ENCODE measurements around the gene TJP1.

DNA sequence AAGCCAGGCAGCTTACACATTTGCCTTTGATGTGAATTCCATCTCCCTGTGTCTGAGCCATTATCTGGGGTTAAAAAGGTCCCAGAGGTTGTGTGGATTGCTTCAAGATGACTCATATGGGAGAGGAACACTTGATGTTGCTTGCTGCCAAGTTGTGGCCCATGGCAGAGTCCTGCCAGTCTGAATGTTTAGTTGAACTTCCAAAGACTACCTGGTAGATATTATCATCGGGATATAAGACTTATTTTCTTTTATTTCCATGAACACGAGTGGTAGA is 85.6 kb downstream of the TJP1 start:
- TF ChIP-seq, protein P1, sequence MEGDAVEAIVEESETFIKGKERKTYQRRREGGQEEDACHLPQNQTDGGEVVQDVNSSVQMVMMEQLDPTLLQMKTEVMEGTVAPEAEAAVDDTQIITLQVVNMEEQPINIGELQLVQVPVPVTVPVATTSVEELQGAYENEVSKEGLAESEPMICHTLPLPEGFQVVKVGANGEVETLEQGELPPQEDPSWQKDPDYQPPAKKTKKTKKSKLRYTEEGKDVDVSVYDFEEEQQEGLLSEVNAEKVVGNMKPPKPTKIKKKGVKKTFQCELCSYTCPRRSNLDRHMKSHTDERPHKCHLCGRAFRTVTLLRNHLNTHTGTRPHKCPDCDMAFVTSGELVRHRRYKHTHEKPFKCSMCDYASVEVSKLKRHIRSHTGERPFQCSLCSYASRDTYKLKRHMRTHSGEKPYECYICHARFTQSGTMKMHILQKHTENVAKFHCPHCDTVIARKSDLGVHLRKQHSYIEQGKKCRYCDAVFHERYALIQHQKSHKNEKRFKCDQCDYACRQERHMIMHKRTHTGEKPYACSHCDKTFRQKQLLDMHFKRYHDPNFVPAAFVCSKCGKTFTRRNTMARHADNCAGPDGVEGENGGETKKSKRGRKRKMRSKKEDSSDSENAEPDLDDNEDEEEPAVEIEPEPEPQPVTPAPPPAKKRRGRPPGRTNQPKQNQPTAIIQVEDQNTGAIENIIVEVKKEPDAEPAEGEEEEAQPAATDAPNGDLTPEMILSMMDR (IDR thresholded peaks at IDR 0.05 in 2 of 3, conservative IDR thresholded peaks at IDR 0.05 in 1 of 3; ENCODE audit: insufficient read depth in 2 of 3, low read depth in 1 of 3, low read length in 3 of 3) = no peak
- TF ChIP-seq KLF16 (IDR thresholded peaks at IDR 0.05) = no peak
- TF ChIP-seq NBN (IDR thresholded peaks at IDR 0.05; ENCODE audit: low read depth) = no peak
- no peak for TF ChIP-seq HMGN3 (IDR thresholded peaks at IDR 0.05; ENCODE audit: borderline replicate concordance, extremely low read depth, insufficient read length, low read depth, low read length)
